Stimulated activated CD8-positive, alpha-beta memory T cell treated with anti-CD3 and anti-CD28 coated beads, Interleukin-7, amount 100 ng/mL, for 4 hours (primary cell): ENCODE results near the gene COL4A4.
"Not testable (repeated sequence)": the region's sequence is repeated elsewhere in the genome, so short reads cannot be mapped to it uniquely, and the experiment has no call there.

ENCODE experiments used
- DNase-seq, 2 donors: peaks; one replicate each; pipeline ENCODE4 v3.0.0-alpha.2; 2020; ENCODE audit warnings: low read depth in 2 of 2

COL4A4 gene

DNA sequence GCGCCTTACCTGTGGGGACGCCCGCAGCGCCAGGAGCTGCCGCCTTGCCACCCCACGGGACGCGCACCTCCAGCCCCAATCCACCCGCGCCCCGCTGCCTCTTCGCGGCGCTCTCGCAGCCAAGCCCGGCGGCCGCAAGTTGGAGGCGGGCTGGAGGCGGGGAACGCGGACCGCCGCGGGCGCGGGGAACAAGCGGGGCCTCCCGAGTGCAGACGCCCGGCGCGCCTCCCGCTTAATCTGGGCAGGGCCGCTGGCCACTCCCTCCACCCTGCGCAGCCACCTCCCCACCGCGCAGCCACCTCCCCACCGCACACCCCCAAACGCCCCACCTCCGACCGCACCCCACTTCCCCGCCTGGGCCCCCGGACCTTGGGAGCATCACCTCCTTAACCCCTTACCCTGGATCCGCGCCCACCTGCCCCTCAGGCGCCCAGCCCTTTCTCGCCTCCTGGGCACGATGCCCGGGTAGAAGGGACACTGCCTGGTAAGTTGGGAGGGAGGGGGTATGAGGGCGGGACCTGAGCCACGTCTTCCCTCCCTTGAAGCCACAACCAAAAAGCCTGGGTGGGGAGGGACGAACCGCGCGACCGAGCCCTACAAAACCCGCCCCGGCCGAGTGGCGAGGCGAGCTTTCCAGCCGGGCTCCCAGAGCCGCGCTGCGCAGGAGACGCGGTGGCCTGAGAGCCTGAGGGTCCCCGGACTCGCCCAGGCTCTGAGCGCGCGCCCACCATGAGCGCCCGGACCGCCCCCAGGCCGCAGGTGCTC, at the start of gene COL4A4, which contains the start of gene COL4A3:
COL4A4 (minus strand) TSS at position 208 of the 765 bp plus-strand sequence. CDS start 16,722 bp downstream, outside the sequence.
COL4A3 (plus strand) TSS at position 627 of the 765 bp plus-strand sequence; CDS start at position 730, 103 bp downstream.
- no peak for DNase-seq

DNA sequence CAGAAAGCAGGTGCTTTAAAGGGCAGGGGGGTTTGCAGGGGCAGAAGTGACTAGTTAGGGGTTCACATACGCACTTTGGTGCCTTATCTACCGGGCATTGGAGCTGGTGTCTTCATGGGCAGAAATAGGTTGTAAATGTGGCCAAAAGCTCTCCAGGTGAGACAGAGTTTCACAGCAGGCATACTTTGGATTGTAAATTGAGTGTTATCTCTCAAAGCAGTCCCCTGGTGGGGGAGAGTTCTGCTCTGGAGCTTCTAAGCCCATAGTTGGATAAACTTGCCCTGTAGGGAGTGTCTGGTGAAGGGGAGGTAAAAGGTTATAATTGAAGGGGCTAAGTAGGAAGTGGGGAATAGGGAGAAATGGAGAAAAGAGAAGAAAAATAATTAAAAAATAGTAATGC, 43.6 kb upstream of the COL4A4 start:
- no peak for DNase-seq

DNA sequence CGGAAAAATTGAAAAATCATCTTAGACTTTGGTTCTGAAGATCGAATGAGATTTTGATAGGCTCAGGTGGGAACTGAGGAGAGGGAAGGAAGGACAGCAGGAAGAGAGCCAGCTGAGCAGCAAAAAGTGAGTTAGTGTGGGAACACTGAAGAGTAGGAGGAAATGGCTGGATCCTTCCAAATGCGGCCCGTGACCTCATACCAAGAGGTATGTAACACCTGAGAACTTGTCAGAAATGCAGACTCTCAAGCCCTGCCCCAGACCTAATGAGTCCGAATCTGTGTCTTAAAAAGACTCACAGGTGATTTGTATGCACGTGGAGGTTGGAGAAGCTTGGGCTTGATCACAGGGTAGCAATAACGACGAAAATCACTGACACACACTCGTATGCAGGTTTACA, 42.4 kb upstream of the COL4A4 start:
- DNase-seq: no peak

DNA sequence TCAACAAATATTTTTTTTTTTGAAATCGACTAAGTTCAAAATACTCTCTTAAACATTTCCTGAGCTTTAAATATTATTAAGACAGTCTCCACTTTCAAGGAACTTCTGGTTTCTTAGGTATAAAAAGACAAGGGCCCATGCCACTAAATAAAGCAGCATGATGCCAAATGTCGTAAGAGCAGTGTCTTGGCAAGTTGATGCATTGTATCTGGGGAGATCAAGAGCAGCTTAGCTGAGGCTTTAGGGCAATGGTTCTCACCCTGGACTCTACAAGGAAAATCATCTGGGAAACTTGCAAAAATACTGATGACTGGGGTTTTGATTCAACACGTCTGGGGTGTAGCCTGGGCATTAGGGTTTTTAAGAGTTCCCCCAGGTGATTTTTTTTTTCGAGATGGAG, 41.7 kb upstream of the COL4A4 start:
- no peak for DNase-seq

DNA sequence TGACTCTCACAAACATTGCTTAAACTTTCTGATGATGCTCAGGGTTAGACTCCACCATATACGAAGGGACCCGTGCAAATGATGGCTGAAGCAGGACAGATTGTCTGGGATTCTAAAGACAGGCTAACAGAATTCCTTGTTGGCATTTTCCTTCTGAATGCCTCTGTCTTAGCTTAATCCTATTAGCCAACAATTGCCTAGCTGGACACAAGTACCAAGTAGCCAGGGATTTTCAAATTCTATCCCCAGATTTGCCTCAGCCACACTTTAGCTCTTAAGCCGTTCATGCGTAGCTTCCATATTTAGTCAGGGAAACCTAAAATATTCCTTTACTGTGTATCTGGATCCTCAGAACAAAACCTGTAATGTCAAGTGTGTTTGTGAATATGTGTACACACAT, 40.4 kb upstream of the COL4A4 start:
- DNase-seq: no peak

DNA sequence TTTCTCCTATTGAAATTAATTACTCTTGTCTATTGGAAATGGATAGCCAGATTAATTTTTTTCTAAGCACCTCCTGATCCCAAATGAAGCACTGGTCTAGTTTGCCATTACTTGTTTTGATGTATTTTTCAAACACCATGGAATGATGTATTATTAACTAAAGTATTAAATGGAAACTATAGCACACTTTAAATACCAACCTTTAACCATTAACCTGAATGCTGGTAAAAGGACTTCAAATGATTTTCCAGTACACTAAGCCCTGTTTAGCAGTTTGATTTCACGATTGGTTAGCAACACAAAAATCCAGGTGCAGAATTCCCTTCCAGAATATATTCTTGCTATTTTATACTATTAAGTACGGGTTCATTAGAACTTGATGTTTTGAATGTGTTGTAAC, 37.8 kb upstream of the COL4A4 start:
- DNase-seq: no peak

DNA sequence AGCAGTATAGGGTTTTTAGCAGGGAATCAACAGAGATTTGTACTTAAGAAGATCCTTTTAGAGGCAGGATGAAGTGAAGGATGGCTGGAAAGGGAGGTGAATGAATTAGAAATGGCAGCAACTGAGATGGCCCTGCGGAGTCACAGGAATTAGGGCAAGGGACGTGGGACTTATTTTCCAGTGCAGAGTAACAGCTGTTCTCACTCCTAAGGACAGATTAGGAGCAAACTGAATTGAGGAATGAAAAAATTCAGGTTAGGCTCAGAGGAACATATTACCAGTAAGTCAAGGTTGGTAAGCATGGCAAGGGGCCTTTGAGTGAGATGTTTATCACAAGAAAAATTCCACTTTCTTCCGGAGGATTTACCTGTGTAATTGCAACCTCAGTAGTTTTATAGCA, 34.9 kb upstream of the COL4A4 start:
- DNase-seq: no peak

DNA sequence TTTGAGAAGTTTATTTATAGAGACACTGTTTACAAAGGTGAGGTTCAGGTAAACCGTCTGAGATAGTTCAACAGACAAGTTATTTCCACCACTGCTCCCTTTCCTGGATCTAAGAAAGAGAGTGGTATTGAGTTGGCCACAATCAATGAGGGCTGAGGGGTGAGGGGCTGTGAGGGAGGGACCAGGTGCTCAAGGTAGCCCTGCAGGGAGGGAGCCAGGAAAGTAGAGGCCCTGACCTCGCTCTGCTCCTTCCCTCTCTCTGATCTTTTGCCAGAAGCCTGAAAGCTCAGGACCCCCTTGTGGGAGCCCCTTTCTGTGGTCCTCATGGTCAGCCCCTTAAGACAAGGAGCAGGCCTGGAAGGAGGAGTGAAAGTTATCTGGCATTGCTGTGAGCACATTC, 30.2 kb upstream of the COL4A4 start:
- DNase-seq: no peak

DNA sequence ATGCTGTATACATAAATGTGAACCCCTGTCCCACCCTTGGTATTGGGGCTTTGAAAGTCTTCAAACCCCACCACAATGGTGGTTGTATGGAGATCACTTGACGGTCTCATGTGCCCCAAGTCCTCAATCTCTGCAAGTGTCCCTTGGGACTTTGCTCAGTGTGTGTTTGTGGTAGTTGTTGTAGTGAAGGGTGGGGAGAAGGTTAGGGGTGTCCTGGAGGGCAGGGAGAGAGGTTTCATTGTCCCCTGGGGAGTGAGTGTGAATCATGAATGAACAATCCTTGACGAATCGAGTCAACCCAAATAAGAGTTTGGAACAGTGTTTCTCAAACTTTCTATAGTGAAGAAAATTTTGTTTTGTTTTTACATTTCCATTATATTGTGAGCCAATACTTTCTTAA, 28.5 kb upstream of the COL4A4 start:
- no peak for DNase-seq

DNA sequence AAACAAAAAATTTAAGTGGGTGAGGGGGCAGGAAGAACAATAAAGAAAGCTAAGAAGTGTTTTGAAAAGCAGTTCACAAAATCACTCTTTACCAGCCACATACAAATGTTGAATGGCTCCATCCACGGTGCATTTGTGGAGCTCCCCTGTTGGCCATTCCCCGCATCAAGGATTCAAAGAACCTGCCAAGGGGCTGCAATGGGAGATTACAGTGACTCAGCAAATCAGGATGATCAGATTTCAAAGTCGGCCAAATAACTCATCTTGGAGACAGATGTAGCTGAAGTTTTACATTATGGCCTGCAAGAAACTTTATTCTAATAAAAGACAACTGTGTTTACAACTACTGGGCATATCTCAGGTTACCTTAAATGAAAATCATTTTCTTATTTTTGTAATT, 27.4 kb upstream of the COL4A4 start:
- no peak for DNase-seq

DNA sequence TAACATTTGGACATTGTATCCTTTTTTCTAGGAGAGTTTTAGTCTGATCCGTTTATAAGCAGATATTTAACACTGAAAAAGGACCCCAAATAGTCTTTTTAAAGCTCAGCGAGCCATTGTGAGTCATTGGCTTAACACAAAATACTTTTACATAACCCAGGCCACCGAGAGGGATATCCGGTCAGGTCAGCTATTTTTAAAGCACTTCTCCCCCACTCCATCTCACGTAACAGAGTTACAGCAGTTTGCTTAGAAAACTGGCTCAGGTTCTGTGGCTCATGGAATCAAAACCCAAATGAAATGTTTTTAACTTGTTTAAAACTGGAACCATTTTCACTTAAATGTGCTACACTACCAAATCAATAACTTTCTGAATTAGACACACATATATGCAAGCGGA, 24.3 kb upstream of the COL4A4 start:
- DNase-seq: no peak

DNA sequence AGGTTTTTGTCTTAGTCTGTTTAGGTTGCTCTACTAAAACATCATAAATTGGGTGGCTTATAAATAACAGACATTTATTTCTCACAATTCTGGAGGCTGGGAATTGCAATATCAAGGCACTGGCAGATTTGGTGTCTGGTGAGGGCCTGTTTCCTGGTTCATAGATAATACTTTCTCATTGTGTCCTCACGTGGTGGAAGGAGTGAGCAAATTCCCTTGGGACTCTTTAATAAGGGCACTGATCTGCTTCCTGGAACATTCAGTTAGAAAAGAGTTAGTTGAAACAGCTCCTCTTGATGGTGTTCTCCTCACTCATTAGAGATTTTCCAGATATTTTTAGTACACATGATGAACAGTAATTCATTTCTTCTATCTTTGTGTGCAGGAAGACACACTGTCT, 22.7 kb upstream of the COL4A4 start:
- DNase-seq: no peak

DNA sequence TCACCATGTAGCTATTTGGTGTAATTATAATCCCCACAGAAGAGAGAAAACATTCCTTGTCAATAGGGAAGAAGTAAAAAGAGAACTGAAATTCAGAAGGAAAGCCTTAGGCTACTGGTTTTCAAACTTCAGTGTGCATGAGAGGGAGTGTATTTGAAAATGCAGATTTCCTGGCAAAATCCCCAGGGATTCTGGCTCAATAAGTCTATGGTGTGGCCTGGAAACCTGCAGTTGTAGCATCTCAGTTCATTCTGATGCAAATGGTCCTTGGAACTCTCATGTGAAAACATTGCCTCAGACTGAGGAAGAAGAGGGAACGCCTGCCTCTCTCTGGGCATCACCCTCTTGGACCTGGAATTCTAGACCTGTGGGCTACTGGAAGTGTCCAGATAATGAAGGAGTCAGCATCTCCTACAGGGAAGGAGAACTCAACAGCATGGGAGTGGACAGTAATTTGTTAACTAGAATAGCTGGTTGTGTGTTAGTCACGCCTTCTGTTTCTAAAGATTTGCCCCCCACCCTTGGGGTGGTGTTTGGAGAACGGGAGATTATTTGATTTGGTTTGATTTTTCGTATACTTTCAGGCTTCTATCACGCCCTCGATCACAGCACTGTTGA, 21.7 kb upstream of the COL4A4 start:
- DNase-seq: no peak

DNA sequence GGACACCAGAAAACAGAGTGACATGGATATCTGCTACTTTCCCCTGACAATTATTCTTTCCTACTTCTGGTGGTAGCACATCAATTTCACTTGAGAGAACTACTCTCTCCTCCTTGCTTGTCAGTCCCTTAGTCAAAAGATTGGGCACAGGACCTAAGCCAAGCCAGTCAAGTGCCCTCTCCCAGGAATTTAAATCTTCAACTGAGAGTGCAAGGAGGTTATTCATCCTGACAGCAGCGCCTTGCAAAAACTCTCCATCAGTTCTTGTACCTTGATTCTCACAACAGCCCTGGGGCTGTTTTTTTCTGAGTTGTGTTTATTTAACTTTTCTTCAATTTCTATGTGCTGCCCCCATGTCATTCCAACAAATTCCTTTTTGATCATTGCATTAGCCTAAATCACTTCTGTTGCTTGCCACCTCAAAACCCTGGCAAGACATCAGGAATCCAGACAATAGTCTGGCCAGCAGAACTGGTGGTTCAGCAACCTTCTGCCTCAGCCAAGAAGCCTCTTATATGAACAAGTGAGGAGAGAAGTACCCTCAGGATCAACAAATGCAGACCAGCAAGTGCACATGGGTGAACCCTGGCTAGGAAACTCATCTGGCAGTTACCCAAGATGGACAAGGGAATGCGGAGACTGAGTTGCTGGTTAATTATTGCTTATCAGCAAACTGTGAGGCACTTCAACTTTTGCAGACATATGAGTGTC, 19.8 kb upstream of the COL4A4 start:
- DNase-seq: no peak

DNA sequence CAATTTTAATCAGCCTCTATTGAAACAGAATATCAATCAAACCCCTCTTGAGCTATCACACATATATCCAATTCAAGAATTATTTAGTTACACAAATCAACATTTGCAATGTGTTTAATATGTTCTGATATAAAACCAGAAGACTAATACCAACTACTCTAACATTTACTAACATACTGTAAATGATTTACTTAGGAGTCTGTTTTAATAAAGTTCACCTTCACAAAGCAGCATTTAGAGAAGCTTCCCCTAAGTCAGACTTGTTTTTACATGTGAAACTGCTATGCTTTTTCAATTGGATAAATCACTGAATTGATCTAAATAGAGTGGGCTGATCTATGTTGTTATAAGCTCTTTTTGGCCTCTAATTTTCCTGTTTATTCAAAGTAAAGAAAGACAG, 18.8 kb upstream of the COL4A4 start:
- no peak for DNase-seq

DNA sequence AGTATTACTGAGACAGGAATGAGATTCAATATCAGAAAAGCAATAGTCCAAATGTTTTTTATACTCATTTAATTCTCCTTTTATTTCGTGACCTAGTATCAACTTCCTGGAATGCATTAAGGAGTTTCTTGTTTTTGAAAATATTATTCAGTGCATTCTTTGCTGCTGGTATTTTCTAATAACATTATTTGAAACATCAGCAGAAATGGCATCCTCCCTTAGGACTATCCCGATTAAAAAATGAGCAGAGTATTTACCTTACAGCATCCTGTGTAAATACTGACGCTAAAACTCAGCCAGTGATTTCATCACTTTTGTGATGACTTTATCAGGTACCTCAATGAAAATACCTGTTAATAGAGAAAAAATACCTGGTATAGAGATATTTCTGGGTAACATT, 16.8 kb upstream of the COL4A4 start:
- DNase-seq: no peak

DNA sequence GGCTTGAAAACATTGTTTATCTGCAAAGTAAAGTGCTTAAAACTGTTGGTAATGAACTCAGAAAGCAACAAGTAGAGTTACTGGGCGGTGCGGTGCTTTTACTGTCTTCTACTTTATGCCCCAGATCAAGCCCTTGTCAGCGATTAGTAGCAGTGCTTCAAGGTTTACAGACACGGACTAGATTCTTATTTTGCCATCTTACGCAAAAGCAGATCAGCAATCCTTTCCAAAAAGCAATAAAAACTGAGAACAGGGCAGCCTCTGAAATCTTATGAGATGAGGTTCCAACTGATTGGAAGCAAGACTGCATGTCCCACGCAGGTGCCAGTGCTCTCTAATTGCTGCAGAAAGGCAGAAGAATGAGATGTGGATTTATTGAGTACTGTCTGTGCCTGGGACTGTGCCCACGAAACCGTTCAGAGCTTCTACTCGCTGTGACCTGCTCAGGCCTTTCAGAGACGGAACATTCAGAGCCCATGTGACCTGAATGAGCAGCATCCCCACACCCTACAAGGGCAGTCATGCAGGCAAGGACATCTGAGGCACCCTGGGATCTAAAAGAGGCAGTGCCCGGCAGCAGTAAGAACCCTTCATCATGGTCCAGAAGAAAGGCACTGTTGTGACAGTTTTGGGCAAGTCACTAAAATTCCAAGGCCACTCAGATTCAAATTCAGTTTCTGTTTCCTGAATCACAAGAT, 16.1 kb upstream of the COL4A4 start:
- DNase-seq: no peak

DNA sequence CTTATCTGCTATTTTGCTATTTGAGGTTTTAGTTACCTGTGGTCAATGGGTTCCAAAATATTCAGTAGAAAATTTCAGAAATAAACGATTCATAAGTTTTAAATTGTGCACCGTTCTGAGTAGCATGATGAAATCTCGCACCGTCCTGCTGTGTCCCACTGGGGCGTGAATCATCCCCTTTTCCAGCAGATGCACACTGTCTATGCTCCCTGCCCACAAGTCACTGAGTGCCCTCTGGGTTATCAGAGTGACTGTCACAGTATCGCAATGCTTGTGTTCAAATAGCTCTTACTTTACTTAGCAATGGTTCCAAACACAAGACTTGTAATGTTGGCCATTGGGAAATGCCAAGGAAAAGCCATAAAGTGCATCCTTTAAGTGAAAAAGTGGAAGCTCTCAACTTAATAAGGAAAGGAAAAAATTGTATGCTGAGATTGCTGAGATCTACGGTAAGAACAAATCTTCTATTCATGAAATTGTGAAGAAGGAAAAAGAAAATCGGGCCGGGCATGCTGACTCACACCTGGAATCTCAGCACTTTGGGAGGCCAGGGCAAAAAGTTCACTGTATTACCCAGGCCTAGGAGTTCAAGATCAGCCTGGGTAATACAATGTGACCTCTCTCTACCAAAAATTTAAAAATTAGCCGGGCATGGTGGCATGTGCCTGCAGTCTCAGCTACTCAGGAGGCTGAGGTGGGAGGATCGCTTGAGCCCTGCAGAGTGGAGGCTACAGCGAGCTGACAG, 13.8 kb upstream of the COL4A4 start:
- DNase-seq: no peak

DNA sequence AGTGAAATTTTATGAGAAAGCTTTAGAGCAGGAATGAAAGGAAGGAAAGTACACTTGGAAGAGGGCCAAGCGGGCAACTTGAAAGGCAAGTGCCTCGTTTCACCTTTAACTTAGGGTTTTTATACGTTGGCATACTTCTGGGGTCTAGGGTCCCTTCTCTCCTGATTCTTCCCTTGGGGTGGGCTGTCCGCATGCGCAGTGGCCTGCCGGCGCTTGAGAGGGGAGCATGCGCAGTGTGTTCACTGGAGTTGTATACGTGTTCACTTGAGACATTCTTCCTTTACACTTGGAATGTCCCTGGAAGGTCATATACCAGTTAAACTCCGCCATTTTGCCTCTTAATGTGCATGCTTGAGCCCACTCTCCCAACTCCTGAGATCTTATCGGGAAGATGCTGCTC, 7.8 kb upstream of the COL4A4 start:
- DNase-seq: not testable (repeated sequence)

DNA sequence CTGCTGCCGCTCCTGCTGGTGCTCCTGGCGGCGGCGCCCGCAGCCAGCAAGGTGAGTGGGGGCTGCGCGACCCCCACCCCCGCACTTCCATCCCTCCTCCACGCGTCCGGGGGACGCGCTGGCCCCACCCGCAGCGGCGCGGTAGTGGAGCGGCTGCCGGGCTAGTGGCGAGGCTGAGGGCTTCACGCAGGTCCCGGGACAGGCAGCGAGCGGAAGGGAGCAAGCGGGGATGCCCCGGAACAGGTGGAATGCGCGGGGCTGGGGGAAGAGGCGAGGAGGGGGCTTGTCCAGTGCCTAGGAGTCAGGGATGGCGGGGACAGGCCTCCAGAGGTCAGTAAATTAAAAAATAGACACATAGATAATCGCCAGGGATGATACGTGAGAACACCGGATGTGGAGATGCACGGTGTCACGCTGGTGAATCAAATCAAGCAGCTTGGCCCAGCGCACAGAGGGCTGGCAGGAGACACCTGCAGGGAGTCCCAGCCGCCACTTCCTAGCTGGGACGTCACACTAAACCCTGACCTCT, 822 bp upstream of the COL4A4 start:
- DNase-seq: no peak

DNA sequence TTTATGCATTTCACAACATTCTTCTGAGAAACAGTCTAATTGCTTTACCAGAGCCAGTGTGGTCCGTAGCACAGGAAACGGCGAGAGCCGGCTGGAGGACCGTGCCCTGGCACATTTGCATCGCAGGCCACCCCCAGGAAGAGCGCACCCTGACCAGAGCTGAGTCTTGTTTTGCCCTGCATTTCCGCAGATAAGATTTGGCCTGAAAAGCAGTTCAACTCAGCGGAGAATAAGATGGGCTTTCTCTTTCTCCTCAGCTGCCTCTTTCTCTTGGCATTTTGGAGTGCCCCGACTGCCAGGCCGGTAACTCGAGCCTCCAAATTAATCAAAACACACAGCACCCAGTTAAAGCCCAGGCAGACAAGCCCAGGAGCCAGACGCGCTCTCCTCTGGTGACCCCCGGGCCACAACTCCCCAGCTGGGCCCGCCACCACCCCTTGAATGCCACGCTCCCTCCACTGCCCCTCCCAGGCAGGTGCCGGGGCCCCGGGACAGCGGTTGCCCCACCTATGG, 464 bp downstream of the COL4A4 start:
- no peak for DNase-seq
